Measurements from ENCODE around the gene PEPD.

Gene PEPD

DNA sequence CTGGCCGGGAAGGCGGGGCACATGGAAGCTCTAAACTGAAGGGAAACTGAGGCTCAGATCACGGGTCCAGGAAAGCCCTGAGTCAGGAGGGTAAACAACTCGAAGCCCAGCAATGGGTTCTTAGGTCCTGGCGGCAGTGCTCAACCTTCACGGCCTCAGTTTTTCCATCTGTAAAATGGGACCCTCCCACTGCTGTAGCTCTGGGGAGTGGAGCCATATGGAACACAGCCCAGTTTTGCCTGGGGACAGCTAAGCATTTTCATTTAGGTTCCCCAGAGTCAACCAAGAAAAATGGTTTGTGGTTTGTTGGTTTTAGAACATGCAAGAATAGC, 117.7 kb downstream of the PEPD start:
- no peak for DNase-seq

DNA sequence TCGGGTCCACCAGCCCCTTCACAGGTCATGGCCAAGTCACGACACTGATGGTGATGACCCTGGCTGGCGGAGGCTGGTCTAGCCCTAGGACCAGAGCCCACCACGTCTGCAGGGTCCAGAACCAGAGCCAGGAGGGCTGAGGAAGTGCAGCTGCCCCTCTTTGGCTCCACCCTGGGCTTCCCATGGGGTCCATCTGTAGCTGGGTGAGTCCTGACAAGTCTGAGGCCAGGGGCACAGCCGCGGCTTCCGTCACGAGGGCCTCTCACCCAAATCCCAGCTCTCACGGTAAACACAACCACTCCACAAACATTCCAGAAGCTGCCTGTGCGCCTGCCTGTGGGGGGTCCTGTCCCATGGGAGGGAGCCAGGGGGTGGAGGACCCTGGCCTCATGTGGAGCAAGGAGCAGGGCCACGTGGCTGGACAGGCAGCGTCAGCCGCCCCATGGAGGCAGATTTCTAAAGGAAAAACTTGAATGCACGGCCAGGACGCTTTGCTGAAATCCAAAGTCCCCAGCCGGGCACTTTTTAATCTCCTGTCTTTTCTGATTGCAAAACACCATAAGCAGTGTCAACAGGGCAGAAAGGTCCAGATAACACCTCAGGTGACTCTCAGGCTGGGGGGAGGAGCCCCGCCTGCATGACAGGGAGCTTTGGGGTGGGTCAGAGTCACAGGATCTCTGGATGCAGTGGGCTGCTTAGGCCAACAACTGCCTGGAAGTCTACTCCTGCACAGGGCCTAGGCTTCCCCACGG, 118.2 kb downstream of the PEPD start:
- no peak for DNase-seq

DNA sequence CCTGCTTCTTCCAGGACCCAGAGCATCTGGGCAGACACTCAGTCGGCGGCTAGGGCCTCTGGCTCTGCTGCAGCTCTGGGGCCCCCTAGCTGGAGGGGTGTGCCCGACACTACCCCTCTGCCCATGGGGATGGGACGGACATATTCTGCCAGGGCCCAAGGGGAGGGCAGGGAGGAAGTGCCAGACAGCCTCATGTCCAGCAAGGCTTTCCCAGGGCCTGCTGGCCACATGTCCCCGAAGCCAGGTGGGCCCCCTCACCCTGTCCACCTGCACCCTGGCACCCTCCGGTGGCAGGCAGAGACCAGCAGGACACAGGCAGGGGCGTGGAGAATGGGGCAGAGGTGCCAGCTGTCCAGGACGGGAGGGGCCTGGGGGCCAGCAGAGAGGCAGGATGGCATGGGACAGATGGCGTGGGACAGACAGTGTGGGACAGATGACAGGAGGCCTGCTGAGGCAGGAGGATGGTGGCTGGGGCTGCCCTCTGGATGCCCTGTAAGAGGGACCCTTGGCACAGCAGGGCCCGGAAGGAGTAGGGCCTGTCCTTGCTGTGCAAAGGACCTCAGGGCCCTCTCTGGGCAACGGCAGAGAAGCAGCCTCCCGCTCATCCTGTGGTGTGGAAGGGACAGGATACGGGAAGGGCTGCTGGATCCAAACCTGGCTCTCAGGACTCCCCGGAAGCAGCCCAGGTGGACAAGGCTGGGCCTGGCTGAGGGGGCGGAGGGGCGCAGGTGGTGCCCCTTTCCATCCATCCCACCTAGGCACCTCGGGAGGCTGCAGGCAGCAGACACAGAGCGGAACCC, 119.0 kb downstream of the PEPD start:
- DNase-seq, result no peak

DNA sequence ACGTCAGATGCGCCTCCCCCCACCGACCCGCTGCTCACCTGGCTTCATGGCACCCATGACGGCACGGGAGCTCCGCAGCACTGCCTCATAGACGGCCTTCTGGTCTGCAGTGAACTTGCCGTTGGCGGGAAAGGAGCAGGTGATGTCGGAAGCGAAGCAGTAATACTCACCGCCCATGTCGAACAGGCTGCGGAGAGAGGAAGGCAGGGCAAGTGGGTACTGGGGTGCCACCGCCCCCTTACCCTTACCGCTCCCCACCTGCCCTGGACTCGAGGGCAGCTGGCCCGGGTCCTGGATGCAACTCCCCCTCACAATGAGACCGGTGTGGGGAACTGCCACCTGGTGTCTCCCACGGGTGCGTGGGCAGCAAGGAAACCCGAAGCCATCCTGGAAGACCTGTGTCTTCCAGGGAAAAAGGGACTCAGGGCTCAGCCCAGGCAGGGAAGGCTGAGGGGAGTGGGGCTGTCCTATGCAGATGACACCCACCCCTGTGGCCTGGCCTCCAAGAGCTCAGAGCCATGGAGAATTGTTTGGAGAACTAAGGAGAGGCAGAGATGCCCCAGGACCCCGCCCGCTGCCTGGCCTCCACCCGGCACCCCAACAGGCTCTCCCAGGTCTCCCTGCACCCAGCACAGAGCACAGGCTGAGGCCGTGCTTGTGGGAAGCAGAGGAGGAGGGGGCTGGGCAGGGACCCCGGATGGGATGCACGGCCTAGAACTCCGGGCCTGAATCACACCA, 119.7 kb downstream of the PEPD start:
- DNase-seq, result no peak

DNA sequence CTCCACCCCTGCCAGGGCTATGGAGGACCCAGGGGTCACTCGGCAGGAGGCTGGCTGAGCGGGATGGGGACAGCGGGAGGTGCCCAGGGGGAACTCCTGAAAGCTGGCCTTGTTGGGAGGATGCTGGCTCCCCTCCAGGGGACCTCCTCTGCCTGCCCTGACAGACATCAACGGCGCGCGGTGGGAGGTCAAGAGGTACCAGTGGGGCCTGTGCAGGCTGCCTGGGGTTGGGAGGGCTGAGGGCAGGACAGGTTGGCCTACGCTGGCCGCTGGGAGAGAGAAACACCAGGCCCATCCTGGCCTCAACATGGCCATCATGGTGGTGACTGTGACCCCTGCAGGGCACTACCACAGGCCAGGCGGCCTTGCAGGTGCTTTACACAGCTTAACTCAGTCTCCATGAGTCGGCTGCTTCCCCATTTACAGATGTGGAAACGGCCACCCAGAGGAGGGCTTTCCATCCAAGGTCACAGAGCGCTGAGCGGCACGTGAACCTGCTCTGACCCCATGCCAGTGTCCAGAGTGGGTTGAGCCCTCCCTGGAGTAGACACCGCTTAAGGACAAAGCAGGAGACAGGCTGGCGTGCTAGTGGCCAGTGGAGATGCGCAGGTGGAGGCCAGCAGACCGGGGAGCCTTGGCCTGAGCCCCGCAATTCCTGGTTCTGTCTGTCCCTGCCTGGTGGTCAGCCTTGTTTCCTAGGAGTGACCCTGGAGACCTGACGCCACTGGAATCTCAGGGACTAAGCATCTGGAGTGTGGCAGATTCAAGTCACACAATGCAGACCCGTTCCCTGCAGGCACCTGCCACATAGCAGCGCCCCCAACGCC, 120.5 kb downstream of the PEPD start:
- no peak for DNase-seq

DNA sequence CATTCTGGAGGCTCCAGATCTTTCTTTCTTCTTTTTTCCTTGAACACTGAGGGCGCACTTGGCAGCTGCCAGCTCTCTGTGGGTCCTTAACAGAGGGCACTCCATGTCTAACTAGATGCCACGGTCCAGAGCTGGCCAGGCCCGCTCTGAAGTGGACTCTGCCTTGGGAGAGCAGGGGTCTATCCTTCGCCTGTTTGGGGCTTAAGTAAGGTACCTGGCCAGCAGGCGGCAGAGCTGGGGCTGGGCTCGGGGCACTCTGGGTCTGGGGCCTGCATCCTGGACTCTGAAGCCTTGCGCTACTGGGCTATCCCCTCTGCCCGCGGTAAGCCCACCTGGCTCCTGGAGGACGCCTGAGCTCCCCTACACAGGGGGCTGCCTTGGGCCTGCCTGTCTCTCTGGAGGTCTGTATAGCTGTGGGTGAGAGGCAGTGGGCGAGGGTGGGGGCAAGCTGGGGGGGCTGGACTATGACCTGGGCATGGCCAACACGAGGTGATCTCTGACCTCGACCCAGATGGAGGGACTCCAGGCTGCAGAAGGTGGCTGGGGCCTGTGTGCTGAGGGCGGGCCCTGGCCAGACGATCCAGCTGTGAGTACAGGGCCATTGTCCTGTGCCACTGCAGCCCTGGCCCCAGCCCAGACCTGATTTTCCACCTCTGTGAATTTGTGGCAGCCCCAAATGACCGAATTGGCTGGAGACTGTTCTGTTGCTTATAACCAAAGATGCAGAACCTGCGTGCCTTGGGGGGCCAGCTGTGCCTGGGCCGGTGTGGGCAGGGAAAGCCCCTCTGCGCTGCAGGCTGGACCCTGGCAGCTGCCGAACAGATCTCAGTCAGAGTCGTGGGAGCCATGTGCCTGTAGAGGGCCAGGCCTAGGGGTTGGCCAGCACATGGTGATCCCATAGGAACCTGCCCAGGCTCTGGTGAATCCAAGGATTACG, 121.6 kb downstream of the PEPD start:
- no peak for DNase-seq

DNA sequence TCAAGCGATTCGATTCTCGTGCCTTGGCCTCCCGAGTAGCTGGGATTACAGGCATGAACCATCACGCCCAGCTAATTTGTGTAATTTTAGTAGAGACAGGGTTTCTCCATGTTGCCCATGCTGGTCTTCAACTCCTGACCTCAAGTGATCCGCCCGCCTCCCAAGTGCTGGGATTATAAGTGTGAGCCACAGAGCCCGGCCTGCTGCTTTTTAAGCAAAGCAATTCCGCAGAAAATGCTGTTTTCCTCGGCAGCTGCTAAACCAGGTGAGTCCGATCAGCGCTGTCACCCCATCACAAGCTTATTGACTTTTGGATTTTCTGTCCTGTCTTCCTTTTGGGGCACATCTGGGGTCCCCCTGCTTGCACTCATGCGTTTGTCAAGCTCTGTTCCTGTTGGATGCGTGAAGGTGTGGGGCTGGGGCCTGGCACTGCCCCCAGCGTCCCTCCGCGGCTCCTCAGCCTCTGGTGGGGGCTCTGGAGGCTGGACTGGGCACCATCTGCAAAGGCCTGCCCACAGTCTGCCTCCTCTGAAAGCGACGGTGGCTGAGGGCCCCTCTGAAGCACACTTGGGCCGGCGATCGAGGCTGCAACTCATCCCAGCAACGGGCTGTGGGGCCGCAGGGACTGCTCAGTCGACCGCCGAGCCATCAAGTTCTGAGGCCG, 122.4 kb downstream of the PEPD start:
- no peak for DNase-seq

DNA sequence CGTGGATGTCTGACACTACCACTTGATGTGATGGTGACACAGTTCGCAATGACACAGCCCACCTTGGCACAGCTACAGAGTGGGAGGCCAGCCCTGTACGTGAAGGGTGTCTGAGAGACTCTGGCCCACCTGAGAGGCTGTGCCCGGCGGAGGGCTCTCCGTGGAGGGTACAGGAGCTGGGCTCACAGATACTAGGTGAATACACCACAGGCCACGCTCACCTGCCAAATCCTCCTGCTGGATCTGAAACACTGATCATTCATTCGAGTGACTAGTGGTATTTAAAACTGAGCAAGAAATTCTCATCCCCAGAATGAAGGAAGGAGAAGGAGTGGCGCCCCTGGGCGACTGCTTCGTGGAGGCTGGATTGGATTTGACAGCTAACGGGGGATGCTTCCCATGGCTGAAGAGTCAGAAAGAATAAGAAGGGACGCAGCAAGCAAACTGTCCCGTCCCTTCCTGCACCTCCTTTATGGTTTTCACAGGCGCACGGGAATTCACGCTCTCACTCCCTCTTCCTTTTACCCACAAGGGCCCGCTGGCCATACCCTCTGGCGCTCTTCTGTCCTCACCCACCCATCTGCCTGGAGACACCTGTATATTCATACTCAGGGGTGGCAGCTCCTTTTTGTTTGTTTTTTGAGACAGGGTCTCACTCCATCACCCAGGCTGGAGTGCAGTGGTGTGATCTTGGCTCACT, 123.1 kb downstream of the PEPD start:
- no peak for DNase-seq

DNA sequence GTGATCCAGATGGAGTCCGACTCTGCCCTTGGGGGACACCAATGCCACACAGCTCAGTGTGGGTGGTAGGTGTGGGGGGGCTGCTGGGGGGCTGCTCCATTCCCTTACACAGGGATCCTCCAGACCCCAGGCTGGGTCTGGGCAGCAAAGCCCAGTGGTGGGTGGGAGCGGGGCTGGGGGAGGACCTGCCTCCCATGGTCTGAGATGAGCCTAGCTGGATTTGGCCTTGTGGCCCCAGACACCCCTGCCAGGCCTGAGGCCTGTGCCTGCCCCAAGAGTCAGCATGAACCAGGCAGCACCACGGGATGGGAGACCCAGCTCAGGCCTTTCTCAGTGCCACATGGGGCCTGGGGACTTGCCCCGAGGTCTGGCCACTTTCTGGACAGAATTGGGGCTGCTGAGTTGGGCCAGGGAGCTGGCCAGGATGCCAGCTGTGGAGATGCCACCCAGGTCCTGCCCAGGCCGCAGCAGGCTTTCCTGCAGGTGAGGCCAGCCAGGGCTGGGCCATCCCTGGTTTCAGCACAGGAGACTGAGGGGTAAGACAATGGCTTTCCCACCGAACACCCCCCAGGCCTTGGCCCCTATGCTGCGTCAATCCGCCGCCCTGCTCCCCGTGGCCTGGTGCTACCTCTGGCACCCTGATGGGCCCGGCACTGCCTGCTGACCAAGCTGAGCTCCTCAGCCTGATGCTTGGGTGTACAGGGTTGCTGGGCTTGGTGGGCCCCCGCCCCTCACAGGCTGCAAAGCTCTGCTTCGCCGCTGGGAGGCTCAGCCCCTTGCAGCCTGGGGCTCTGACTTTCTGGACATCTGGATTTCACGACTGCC, 123.8 kb downstream of the PEPD start:
- no peak for DNase-seq

DNA sequence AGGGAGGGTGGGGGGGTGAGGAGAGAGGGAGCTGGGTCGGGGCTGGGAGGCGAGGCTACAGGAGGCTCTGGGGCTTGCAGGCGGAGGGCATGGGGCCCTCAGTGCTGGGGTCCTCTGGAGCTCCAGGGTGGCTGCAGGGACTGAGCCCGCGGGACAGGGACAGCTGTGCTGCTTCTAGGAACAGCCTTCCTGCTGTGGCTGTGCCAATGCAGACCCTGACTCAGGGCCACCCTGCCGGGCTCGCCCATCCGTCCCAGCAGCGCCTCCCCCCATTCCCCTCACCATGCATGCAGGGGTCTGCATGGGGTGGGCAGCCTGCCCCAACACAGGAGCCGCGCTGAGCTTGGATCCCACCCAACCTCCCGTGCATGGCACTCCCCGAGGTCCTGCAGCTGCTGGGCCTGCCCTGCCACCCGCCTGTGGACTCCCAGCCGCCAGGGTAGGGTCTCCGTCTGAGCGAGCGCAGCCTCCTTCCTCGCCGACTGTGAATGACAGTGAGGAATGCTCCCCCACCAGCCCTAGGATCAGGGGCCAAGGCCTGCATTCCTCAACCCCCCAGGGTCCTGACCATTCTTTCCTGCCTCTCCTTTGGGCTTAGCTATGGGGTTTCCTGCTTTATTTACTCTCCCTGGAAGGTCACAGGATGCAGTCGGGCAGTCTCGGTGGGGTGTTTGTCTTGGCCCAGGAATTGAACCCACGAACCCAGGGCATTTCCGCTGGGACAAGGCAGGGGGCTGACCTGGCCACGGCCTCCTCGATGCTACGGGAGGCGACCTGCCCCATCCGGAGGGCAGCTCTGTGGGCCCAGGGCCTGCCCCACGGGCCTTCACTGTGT, 124.7 kb downstream of the PEPD start:
- DNase-seq, result no peak

DNA sequence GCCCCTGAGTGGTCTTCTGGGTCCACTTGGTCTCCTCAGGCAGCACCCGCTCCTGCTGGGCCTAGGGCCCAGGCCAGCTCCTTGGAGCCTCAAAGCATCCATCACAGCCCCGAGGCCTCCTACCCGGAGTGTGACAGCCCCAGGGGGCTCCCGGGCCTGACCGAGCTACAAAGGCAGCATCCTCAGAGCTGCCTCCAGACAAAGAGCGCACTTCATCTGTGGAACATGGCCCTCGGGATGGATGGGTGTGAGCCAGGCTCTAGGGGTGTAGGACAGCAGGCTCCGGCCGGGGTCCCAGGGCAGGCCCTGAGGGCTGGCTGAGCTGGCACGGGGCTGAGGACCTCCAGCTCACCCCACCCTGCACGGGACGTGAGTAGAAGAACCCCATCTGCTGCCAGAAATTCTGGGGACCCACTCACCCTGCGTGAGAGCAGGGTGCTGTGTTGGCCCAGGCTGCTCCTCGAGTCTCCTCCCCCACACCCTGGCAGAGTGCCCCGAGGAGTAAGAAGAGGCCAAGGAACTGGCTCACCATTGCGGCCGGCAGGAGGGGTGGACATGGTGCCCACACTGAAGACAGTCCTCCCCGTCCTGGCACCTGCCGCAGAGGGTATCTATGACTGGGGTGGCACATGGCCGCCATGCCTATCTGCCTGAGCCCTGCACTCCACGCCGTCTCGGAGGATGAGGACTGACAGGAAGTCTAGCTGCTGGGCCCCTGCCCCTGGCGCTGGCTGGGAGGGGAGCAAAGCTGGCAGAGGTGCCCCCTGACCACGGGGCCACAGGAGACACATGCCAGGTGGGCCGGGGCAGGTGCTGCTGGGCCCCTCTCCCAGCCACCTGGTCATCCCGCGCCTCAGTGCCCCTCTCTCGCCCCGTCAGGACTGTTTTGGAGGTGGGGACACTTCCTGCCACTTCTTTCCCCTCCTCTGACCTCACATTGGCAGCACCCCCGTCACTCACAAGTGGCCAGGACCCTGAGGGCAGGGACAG, 125.7 kb downstream of the PEPD start:
- DNase-seq, result no peak

DNA sequence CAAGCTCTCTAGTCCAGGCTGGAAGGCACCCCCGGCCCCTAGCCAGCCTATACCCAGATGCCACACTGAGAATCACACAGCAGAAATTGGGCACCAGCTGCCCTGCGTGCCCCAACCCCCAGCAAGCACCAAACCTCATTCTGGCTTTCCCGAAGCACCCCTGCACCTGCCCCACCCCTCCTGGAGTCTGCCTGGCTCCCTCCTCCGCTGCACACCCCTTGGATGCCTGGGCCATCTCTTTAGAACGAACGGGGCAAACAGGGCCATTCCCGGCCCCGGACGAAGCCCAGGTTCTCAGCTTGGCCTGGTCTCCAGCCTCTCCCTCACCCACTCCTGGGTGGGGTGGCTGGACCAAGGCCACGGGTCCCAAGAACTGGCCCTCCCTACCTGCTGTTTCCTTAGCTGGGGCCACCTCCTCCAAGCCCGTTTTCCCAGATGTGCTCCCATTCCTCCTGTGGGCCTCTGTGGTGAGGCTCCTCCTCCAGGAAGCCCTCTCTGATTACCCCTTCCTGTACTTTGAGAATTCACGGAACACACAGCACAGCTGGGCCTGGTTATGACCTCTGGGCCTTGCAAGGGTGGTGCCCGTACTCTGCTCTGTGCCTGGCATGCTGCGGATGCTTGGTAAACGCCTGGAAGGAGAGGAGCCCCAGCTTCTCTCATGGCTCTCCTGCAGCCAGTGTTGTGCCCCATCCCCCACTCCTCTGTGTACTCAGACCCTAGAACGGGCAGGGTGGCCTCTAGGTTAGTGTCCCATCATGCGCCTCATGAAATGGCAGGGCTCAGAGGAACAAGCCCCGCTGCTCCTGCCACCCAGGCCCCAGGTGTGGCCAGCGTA, 126.6 kb downstream of the PEPD start:
- DNase-seq, result no peak

DNA sequence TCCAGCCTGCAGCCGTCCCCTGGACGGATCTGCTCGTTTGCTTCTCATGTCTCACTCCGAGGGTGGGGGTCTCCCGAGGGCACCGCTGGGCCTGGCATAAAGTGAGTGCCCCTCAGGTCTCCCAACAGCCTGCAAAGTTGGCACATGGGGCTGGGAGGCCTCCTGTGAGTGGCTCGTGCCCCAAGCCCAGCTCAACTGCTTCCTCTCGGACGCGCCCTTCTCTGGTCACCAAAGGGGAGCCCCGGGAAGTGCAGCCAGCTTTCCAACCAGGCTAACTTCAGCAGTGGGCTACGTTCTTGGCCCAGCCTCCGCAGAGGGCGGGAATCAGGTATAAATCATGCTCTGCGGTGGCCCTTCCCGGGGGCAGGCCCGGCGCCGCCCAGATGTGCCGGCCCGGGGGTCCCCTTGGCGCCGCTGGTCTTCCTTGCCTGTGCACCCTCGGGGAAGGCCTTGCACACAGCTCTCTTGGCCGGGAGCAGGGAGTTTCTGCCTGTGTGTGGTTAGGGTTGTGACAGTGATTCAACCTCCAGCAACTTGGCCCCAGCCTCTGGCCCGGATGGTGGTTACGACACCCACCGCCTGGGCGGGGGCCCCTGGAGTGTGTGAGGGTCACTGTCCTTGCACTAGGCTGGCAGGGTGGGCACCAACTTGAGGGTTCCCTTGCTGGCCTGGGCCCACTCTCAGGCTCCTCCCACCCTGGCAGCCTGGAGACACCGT, 127.4 kb downstream of the PEPD start:
- no peak for DNase-seq

DNA sequence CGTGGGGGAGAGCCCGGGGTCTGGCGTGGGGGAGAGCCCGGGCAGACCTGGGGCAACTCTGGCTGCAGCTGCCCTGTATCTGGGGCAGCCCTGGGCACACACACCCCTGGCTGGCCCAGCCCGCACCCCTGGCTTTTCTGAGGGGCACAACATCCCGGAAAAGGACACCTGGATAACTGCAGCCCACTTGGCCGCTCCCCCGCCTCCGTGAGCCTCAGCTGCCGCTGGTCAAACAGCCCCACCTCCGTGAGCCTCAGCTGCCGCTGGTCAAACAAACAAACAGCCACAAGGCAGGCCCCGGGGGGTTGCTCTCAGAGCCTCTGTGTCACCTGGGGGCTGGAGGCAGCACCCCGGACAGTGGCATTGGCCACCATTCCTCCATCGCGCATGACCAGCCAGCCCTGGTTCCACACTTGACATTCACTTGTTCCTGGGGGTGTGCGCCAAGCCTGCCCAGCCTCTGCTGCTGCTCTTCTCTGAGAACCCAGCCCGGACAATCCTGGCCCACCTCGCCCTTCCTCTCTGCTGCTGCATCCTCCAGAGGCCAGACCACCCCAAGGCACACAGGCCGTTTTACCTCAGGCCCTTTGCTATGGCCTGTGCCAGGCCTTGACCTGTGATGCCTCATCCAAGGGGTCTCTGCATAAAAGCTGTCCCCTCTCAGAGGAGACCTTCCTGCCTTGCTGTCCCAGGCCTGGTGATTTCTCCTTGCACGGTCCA, 128.1 kb downstream of the PEPD start:
- no peak for DNase-seq

All from activated CD8-positive, alpha-beta memory T cell treated with anti-CD3 and anti-CD28 coated beads, Interleukin-2, amount 50 U/mL, for 48 hours (primary cell).